ENCODE measurements around the gene OR13C4.
"Not testable (repeated sequence)": the region's sequence is repeated elsewhere in the genome, so short reads cannot be mapped to it uniquely, and the experiment has no call there.

Gene OR13C4

DNA sequence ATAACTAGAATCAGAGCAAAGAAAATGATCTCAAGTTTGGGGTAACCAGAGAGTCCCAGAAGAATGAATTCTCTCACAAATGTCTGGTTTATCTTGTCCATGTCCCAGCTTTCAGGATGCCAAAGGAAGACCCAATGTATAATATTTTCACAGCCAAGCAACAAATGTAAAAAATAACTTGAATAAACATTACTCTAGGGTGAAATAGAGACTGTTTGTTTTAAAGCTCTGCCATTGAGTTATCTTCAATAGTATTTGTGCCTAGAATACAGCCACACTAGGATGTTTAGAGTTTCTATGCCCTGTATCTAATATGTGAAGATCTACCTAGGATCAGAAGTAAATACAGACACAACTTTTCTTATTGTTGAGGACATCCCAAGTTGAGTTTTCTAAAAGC is at the start of gene OR13C4:
TSS of gene OR13C4 (minus strand) at position 101 of the 400 bp plus-strand sequence. CDS start at position 101, 0 bp downstream.
- DNase-seq (ENCODE audit: low spot score): no peak

DNA sequence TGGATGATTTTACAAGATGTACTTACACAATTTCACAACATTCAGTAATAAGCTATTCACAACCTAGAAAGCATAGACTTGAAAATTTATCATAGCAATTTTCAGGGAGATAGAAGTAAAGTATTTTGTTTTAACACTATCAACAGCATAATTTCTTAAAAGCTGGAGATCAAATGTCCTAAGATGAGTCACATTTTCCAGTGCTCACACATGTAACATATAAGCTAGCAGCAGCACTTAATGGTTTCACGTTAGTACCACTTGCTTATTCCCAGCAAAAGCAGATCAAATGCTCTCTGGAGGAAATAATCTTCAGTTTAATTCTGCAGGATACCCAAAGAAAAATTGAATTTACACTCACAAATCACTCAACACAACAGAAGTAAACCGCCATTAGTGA is 48.4 kb upstream of the OR13C4 start:
- DNase-seq (ENCODE audit: low spot score): no peak

DNA sequence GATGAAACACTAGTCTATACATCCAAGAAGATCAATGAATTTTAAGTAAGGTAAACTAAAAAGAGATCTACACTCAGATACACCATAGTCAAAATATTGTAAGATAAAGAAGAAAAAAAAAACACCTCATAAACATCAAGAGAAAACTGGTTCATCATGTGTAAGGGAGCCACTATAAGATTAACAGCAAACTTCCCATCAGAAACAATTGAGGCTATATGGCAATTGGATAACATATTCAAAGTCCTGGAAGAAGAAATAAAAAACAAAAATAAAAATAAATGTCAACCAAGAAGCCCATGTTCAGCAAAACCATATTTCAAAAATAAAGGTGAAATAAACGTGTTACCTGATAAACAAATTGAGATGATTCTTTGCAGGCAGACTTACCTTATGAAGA is 45.6 kb upstream of the OR13C4 start:
- DNase-seq (ENCODE audit: low spot score): no peak

DNA sequence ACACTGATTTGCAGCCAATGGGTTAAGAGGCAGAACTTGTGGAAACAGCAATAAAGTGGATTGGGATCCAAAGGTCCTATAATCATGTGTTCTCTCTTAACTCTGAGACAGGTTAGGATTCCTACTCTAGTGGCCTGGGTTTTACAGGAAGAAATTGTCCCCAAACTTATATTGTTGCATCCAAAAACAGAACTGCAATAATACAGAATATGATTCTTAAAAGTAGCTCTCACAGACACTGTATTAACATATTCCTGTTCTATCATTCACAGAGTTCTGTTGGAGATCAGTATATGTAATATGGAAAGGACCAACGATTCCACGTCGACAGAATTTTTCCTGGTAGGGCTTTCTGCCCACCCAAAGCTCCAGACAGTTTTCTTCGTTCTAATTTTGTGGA is 41.9 kb upstream of the OR13C4 start, which contains the start of gene OR13C8:
TSS of gene OR13C8 (plus strand) at position 301 of the 400 bp plus-strand sequence. CDS start at position 301, 0 bp downstream.
- no peak for DNase-seq (ENCODE audit: low spot score)

DNA sequence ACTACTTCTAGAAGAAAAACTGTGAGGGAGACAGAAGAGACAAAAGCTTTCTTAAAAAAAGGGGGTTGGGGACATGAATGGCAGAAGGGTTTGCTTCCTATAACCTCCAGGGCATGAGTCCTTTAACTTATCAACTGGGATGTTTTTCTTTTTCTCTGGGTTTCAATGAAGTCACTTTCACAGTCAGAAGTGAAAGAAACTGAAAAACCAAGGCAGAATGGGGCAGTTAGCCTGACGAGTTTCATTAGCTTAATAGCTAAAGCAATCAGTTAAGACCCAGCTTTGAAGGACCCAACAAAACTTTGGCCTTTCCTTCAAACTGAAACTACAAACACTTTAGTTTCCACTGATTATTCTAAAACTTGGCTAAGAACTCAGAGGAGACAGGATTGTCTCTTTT is 37.3 kb upstream of the OR13C4 start:
- no peak for DNase-seq (ENCODE audit: low spot score)

DNA sequence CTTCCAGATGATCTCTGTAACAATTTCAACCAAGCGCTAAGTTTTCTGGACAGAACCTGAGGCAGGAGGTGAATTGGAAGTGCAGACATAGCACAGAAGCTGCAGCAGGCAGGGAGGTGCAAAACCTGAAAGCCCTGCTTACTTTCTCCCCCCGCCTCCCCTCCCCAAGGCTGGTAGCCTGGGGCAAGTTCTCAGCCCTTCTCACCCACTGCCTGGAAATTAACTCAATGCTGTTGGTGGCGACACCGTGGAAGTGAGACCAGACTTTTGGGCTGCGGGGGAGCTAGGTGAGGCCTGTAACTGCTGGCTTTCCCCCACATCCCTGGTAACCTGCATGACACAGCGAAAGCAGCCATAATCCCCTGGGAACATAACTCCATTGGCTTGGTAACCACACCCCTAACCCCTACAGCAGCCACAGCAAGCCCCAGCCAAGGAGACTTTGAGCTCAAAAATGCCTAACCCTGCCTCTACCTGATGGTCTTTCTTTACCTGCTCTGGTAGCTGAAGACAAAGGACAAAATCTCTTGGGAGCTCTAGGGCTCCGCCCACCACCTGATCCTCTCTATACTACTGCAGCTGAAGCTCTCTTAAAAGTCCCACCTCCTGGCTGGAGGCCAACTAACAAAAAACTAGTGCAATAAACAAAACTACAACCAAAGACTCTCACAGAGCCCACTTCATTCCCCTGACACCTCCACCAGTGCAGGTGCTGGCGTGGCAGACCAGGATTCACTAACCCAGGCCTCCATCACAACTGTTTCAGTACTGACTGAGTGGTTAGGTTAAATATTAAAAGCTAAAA is 30.0 kb upstream of the OR13C4 start:
- DNase-seq (ENCODE audit: low spot score): no peak

DNA sequence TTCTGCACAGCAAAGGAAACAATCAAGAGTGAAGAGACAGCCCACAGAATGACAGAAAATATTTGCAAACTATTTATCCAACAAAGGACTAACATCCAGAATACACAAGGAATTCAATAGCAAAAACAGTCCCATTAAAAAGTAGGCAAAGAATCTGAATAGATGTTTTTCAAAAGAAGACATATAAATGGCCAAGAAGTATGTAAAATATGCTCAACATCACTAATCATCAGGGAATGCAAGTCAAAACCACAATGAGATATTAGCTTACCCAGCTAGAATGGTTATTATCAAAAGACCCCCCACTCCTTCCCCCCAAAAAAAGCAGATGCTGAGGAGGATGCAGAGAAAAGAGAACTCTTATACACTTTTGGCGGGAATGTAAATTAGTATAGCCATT is 28.5 kb upstream of the OR13C4 start:
- no peak for DNase-seq (ENCODE audit: low spot score)

DNA sequence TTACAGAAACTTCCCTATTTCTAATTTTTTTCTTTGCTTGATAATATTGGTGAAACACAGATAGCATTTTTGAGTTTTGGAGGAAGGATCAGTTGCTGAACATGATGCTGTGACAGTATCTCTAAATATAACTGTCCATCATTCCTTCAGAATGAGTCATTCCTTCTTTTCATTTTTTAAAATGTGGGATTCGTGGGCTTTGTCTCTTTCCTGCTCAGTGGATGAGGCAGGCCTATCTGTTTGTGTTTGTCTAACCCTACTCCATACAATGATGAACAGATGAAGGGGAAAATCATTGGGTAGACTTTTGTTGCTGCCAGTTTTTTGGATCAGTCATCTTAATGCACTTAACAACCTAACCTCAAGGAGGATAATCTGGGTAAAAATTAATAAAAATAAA is 26.3 kb upstream of the OR13C4 start:
- DNase-seq (ENCODE audit: low spot score): no peak

DNA sequence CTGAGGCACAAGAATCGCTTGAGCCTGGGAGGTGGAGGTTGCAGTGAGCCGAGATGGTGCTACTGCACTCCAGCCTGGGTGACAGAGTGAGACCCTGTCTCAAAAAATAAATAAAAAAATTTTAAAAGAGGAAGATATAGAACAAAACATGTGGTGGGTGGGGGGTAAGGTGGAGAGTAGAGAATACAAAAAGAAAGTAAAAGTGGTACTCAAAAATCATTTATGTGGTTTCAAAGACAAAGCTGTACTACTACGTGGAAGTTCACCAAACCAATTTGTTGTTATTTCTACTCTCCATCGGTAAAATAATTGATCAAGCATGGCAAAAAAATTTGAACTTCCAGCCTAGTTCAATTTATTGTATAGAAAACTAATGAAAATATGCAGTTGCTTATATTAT is 17.6 kb upstream of the OR13C4 start:
- DNase-seq (ENCODE audit: low spot score): no peak

DNA sequence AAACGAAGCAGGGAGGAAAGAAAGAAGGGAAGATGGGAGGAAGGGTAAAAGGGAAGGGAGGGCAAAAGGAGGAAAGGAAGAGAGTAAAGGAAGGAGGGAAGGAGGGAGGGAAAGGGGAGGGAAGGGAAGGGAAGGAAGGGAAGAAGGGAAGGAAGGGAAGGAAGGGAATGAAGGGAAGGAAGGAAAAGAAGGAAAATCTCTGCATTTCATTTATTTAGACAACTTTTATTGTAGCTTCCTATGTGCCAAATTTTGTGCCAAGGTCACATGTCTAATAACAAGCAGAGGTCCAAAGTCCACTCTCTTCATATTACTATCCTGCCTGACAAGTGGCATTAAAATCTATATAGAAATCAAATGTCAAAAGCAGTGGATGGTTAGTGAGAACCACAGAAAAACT is 12.3 kb upstream of the OR13C4 start:
- no peak for DNase-seq (ENCODE audit: low spot score)

DNA sequence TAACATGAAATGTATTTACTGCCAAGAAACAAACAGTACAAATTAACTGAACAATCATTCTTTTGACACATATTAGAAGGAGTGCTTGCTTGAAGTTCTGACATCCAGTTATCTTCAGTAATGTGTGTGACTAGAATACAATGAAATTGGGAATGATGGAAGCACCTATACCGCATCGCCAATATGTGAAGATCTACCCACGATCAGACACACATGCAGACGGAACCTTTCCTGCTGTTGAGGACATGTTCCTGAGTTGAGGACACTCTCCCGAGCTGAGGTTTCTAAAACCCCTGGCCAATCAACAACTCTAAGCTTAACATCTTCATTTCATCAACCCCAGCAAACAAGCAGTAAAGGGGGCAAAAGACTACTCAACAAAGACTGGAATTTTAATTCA is 9.7 kb upstream of the OR13C4 start, which contains the start of gene OR13C3:
TSS of gene OR13C3 (minus strand) at position 101 of the 400 bp plus-strand sequence. CDS start 133 bp downstream, outside the sequence.
- DNase-seq (ENCODE audit: low spot score): no peak

DNA sequence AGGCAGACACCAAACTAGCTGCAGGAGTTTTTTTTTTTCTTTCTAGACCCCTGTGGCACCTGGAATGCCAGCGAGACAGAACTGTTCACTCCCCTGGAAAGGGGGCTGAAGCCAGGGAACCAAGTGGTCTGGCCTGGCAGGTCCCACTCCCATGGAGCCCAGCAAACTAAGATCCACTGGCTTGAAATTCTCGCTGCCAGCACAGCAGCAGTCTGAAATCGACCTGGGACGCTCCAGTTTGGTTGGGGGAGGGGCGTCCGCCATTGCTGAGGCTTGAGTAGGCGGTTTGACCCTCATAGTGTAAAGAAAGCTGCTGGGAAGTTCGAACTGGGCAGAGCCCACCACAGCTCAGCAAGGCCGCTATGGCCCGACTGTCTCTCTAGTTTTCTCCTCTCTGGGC is 6.8 kb downstream of the OR13C4 start:
- DNase-seq (ENCODE audit: low spot score): not testable (repeated sequence)

DNA sequence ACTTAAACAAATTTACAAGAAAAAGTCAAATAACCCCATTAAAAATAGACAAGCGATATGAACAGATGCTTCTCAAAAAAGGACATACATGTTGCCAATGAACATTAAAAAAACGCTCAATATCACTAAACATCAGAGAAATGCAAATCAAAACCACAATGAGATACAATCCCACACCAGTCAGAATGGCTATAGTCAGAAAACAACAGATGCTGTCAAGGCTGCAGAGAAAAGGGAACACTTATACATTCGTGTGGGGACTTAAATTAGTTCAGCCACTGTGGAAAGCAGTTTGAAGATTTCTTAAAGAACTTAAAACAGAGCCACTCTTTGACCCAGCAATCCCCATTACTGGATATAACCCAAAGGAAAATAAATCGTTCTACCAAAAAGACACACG is 12.1 kb downstream of the OR13C4 start:
- no peak for DNase-seq (ENCODE audit: low spot score)

DNA sequence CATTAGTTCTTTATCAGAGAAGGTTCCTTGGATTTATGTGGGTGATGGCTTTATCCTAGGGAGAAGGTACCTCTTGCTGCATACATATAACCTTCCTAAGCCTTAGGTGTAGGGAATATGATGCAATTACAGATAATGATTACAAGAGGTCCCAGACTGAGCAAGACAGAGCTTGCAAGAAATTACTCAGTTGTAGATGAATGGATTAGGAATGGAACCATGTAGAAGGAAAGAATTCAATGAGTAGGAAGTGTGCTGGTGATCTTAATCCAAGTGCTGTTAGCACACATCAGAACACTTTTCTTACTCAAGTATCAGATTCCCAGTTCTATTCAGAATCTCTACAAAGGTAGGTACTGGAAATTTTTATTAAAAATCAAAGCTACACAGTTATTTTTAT is 20.4 kb downstream of the OR13C4 start:
- no peak for DNase-seq (ENCODE audit: low spot score)

DNA sequence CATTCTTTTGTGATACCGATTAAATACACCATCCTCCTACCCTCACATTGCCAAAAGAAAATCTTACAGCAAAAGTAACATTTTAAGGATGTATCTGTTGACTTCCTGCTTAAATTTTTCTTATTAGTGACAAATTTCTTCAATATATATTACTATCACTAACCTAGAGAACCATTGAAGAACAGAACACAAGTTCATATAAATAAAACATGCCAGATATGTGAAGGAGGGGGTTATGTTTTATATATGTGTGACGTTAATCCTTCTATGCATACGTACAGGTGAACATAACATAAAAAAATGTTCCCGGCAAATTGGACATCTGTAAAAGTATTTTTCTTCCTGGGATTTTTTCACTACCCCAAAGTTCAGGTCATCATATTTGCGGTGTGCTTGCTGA is 23.0 kb downstream of the OR13C4 start, which contains the start of gene OR13F1:
TSS of gene OR13F1 (plus strand) at position 301 of the 400 bp plus-strand sequence. CDS start at position 301, 0 bp downstream.
- DNase-seq (ENCODE audit: low spot score): no peak

DNA sequence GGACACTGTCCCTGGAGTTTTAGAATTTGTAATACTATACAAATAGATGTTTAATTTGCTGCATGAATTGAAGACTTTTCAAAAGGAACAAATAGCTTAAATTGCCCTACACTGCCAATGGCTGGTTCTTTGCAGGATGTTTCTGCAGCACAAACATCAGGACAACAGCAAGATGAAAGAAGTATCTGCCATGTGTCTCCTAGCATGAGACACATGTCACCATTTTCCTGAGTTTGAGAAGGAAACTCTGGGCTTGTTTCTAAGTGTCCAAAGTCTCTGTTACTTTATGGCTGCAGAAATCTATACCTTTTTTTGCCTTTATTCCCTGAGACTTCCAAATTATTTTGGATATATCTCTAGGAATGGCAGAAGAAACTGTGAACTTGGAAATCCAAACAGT is 23.6 kb downstream of the OR13C4 start:
- DNase-seq (ENCODE audit: low spot score): no peak

DNA sequence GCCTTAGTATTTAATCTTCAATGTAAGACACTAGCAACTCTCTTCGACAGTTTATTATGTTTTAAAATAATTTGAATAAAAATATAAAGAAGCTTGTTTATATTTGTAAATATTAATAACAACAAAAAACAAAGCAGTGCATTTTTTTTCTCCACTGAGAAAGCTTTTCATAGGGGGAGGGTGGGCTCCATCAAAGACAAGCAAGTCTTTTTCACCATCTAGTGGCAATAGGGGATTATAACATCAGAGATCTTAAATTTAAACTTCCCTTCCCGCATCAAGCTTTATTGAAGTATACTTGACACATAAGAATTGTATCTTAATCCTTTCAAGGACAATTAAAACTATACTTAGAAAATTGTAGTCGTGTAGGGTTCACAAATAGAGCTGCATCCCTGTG is 32.2 kb downstream of the OR13C4 start:
- DNase-seq (ENCODE audit: low spot score): no peak

DNA sequence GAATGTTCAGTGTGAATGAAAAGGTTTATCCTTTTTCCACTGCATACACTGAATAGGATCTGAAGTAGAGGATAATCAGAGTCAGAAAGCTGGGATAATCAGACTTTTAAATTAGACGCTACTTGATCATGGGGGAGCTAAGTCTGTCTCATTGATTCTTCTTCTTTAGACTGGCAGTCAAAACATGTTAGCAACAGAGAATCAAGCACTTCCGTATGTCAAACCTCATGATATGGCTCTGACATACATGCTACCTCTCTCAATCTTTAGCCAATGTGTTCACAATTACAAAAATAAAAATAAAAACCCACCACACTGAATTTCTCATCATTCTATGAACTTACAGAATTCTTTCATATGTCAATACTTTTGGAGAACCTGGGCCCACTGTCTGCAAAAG is 42.0 kb downstream of the OR13C4 start:
- DNase-seq (ENCODE audit: low spot score): no peak

DNA sequence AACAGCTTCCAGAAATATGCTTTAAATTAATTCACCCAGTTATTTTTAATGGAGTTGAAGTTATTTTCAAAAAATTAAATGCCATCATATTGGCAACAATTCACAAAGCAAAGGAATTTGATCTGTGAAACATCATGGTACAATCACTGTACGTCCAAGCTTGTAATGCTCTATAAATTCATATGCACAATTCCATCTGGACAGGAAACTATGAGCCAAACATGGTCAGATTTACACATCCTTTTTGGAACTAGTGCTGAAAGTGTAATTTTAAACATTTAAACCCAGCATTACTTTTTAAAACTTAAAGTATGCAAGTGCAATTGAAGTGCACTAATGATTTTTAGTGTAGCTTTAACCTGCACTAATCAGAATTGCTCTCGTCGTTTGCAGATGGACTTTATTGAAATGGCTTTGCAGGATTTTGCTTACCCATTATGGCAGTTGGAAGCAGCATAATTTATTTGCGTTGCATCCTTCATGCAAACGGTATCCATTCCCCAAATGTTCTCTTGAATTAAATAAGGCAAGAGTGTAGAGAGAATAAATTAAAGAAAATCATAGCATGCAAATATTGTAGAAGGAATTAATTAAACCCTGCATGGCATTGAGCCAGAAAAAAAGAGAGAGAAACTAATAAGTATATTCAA is 44.0 kb downstream of the OR13C4 start:
- DNase-seq (ENCODE audit: low spot score): no peak

Measured in pons (tissue), 1 donor.